ENCODE measurements around the gene RBM20. TPM values are rescaled to one million over a fixed set of nuclear protein-coding genes. Genes with fewer than 3 reads are reported as not detected.

Gene RBM20
- total and polyA plus RNA-seq, 2 experiments from 2014 or later, result 0.05 to 0.17 TPM

DNA sequence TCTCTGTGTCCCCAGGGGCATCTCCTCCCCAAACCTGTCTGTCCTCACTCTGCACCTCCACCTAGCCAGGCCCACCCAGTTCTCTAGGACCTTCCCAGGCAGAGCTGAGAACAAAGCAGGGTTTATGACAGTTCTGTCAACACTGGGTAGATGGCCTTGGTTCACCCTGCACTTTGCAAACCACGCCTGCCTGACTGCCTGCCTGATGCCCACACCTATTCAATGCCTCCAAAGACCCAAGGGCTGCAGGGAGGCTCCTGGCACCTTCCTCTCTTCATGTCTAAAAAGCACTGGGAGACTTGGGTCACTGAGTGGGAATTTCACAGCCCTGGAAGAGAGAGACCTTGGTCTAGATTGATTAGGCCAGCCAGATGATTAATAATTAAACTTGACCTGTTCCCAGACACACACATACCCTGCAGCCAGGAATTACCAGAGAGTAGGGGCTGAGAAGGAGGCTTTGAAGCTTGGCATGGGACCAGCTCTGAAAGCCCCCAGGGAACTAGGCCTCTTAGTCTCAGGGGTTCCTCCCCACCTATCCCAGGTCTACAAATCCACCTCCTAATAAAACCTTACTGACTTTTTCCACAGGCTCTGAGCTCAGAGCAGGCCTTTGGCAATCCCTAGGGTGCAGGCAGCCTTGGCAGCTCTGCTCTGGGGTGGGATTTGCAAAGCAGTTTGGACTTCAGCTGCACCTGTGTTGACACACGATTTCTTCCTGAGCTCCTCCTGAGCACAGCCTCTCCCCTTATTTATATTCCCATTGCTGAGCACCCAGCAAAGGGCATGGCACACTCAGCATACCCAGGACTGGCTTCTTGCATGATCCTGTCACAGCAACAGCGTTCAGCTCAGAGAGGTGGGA, 201.9 kb downstream of the RBM20 start:
- Histone ChIP-seq H3K9me2 (ENCODE audit: insufficient read depth) (no peaks in the 10 kb centered on the region), H4K20me1 (replicated peaks; ENCODE audit: insufficient read depth) (no peaks in the 10 kb centered on the region), H3K4me1 (ENCODE audit: insufficient read depth) (0 out of 2 replicates have a peak, but pooled peaks cover 3% of the 10 kb centered on the region), H3K79me2 (replicated peaks; ENCODE audit: insufficient read depth) (no peaks in the 10 kb centered on the region), H2AFZ (no peak overlapping the region), H3K36me3 (ENCODE audit: insufficient read depth) (no peaks in the 10 kb centered on the region), H3F3A (replicated peaks; ENCODE audit: low read depth) (no peaks in the 10 kb centered on the region), H3K4me3 (no peak overlapping the region), H3K4me2 (no peak overlapping the region), H3K27ac (ENCODE audit: low read depth) (no peak overlapping the region), H3K27me3 (ENCODE audit: insufficient read depth) (no peaks in the 10 kb centered on the region)
- DNase-seq (ENCODE audit: low spot score) (no peak), ATAC-seq (no peak)
- H3K27ac Mint-ChIP-seq, result no peak overlapping the region
- no peak overlapping the region for H3K4me3 Mint-ChIP-seq
- H3K27me3 Mint-ChIP-seq (ENCODE audit: insufficient read depth, low read depth, poor library complexity), result no peaks in the 10 kb centered on the region
- peaks cover 12% of the 10 kb centered on the region for H3K4me1 Mint-ChIP-seq
- H3K36me3 Mint-ChIP-seq (ENCODE audit: low read depth), result no peaks in the 10 kb centered on the region
- H3K9me3 Mint-ChIP-seq, result no peaks in the 10 kb centered on the region; the same call in 2 of the 3 replicates
- TF ChIP-seq EZH2phosphoT487 (IDR thresholded peaks at IDR 0.05; ENCODE audit: unreplicated experiment) (no peak), NANOG (IDR thresholded peaks at IDR 0.05; ENCODE audit: borderline replicate concordance) (no peak), JUNB (IDR thresholded peaks at IDR 0.05; ENCODE audit: unreplicated experiment) (no peak), ZNF114 (CRISPR knock-in tag; IDR thresholded peaks at IDR 0.05) (no peak), STAT1 (IDR thresholded peaks at IDR 0.05; ENCODE audit: unreplicated experiment) (no peak), CREB1 (CRISPR knock-in tag; IDR thresholded peaks at IDR 0.05; ENCODE audit: low read depth) (no peak), POLR2AphosphoS5 (IDR thresholded peaks at IDR 0.05; ENCODE audit: low read depth) (no peak)
- TF ChIP-seq, protein P1, sequence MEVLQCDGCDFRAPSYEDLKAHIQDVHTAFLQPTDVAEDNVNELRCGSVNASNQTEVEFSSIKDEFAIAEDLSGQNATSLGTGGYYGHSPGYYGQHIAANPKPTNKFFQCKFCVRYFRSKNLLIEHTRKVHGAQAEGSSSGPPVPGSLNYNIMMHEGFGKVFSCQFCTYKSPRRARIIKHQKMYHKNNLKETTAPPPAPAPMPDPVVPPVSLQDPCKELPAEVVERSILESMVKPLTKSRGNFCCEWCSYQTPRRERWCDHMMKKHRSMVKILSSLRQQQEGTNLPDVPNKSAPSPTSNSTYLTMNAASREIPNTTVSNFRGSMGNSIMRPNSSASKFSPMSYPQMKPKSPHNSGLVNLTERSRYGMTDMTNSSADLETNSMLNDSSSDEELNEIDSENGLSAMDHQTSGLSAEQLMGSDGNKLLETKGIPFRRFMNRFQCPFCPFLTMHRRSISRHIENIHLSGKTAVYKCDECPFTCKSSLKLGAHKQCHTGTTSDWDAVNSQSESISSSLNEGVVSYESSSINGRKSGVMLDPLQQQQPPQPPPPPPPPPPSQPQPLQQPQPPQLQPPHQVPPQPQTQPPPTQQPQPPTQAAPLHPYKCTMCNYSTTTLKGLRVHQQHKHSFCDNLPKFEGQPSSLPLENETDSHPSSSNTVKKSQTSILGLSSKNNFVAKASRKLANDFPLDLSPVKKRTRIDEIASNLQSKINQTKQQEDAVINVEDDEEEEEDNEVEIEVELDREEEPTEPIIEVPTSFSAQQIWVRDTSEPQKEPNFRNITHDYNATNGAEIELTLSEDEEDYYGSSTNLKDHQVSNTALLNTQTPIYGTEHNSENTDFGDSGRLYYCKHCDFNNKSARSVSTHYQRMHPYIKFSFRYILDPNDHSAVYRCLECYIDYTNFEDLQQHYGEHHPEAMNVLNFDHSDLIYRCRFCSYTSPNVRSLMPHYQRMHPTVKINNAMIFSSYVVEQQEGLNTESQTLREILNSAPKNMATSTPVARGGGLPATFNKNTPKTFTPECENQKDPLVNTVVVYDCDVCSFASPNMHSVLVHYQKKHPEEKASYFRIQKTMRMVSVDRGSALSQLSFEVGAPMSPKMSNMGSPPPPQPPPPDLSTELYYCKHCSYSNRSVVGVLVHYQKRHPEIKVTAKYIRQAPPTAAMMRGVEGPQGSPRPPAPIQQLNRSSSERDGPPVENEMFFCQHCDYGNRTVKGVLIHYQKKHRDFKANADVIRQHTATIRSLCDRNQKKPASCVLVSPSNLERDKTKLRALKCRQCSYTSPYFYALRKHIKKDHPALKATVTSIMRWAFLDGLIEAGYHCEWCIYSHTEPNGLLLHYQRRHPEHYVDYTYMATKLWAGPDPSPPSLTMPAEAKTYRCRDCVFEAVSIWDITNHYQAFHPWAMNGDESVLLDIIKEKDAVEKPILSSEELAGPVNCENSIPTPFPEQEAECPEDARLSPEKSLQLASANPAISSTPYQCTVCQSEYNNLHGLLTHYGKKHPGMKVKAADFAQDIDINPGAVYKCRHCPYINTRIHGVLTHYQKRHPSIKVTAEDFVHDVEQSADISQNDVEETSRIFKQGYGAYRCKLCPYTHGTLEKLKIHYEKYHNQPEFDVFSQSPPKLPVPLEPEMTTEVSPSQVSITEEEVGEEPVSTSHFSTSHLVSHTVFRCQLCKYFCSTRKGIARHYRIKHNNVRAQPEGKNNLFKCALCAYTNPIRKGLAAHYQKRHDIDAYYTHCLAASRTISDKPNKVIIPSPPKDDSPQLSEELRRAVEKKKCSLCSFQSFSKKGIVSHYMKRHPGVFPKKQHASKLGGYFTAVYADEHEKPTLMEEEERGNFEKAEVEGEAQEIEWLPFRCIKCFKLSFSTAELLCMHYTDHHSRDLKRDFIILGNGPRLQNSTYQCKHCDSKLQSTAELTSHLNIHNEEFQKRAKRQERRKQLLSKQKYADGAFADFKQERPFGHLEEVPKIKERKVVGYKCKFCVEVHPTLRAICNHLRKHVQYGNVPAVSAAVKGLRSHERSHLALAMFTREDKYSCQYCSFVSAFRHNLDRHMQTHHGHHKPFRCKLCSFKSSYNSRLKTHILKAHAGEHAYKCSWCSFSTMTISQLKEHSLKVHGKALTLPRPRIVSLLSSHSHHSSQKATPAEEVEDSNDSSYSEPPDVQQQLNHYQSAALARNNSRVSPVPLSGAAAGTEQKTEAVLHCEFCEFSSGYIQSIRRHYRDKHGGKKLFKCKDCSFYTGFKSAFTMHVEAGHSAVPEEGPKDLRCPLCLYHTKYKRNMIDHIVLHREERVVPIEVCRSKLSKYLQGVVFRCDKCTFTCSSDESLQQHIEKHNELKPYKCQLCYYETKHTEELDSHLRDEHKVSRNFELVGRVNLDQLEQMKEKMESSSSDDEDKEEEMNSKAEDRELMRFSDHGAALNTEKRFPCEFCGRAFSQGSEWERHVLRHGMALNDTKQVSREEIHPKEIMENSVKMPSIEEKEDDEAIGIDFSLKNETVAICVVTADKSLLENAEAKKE (CRISPR knock-in tag; IDR thresholded peaks at IDR 0.05), result no peak
- TF ChIP-seq, protein P2, sequence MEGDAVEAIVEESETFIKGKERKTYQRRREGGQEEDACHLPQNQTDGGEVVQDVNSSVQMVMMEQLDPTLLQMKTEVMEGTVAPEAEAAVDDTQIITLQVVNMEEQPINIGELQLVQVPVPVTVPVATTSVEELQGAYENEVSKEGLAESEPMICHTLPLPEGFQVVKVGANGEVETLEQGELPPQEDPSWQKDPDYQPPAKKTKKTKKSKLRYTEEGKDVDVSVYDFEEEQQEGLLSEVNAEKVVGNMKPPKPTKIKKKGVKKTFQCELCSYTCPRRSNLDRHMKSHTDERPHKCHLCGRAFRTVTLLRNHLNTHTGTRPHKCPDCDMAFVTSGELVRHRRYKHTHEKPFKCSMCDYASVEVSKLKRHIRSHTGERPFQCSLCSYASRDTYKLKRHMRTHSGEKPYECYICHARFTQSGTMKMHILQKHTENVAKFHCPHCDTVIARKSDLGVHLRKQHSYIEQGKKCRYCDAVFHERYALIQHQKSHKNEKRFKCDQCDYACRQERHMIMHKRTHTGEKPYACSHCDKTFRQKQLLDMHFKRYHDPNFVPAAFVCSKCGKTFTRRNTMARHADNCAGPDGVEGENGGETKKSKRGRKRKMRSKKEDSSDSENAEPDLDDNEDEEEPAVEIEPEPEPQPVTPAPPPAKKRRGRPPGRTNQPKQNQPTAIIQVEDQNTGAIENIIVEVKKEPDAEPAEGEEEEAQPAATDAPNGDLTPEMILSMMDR (conservative IDR thresholded peaks at IDR 0.05; ENCODE audit: low read depth in 2 of 2), result no peak
- TF ChIP-seq, protein P3, sequence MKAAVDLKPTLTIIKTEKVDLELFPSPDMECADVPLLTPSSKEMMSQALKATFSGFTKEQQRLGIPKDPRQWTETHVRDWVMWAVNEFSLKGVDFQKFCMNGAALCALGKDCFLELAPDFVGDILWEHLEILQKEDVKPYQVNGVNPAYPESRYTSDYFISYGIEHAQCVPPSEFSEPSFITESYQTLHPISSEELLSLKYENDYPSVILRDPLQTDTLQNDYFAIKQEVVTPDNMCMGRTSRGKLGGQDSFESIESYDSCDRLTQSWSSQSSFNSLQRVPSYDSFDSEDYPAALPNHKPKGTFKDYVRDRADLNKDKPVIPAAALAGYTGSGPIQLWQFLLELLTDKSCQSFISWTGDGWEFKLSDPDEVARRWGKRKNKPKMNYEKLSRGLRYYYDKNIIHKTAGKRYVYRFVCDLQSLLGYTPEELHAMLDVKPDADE (IDR thresholded peaks at IDR 0.05), result no peak
- TF ChIP-seq, protein P4, sequence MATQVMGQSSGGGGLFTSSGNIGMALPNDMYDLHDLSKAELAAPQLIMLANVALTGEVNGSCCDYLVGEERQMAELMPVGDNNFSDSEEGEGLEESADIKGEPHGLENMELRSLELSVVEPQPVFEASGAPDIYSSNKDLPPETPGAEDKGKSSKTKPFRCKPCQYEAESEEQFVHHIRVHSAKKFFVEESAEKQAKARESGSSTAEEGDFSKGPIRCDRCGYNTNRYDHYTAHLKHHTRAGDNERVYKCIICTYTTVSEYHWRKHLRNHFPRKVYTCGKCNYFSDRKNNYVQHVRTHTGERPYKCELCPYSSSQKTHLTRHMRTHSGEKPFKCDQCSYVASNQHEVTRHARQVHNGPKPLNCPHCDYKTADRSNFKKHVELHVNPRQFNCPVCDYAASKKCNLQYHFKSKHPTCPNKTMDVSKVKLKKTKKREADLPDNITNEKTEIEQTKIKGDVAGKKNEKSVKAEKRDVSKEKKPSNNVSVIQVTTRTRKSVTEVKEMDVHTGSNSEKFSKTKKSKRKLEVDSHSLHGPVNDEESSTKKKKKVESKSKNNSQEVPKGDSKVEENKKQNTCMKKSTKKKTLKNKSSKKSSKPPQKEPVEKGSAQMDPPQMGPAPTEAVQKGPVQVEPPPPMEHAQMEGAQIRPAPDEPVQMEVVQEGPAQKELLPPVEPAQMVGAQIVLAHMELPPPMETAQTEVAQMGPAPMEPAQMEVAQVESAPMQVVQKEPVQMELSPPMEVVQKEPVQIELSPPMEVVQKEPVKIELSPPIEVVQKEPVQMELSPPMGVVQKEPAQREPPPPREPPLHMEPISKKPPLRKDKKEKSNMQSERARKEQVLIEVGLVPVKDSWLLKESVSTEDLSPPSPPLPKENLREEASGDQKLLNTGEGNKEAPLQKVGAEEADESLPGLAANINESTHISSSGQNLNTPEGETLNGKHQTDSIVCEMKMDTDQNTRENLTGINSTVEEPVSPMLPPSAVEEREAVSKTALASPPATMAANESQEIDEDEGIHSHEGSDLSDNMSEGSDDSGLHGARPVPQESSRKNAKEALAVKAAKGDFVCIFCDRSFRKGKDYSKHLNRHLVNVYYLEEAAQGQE (IDR thresholded peaks at IDR 0.05; ENCODE audit: unreplicated experiment), result no peak

All from GM23338 (cell line).